HG03139 (cell line): ENCODE data around the gene OR51B2.
"Not testable (repeated sequence)": the region's sequence is repeated elsewhere in the genome, so short reads cannot be mapped to it uniquely, and the experiment has no call there.

Experiments used
- ATAC-seq: cut with Tn5 transposase; IDR thresholded peaks from one replicate; pipeline ENCODE4 v1.9.1; 2021; ENCODE audit not compliant: unreplicated experiment

Gene OR51B2

DNA sequence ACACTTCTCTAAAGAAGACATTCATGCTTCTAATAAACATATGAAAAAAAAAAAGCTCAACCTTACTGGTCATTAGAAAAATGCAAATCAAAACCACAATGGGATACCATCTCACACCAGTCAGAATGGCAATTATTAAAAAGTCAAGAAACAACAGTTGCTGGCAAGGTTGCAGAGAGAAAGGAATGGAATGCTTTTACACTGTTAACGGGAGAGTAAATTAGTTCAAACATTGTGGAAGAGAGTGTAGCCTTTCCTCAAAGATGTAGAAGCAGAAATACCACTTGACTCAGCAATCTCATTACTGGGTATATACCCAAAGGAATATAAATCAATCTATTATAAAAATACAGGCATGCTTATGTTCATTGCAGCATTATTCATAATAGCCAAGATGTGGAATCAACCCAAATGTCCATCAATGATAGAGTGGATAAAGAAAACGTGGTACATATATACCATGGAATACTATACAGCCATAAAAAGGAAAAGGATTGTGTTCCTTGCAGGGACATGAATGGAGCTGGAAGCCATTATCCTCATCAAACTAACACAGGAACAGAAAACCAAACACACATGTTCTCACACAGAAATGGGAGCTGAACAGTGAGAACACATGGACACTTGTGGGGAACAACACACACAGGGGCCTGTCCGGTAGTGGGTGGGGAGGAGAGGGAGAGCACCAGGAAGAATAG lies 10.6 kb downstream of the OR51B2 start:
- ATAC-seq, result not testable (repeated sequence)

DNA sequence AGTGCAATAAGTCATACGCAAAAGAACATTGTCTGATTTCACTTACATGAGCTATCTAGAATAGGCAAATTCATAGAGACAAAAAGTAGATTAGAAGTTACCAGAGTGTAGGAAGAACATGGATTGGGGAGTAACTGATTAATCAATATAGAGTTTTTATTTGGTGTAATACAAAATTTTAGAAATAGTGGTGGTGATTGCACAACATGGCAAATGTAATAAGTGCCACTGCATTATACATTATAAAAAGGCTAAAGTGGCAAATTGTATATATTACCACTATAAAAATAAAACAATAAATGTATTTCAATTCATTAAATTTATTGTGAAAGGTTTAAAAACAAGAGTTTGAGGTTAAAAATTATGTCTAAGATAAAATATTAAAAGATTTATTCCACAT lies 13.7 kb downstream of the OR51B2 start:
- no peak for ATAC-seq

DNA sequence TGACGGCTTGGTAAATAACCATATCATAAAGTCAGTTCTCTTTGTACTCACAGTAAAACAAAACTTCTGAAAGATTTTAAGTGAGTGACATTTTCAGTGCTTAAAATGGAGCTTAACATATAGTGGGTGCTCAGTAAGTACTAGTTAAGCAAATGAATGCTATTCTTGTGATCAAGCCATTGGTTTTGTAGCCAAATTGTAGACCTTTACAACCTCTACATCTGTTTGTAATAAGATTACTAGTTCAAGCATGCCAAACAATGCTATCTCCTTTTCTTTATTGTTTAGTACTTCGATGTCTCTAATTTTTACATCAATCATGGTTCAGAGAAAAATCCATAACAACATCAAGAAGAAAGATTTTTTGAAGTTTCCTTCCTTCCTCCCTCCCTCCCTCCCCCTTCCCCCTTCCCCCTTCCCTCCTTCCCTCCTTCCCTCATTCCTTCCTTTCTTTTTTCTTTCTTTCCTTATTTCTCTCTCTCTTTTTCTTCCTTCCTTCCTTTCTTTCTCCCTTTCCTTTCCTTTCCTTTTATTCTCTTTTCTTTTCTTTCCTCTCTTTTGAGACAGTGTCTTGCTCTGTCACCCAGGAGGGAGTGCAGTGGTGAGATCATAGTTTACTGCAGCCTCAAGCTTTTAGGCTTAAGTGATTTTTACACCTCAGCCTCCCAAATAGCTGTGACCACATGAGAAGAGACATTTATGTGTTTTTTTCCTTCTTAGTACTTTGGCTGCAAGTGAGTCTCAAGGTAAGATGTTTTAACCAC lies 16.7 kb downstream of the OR51B2 start:
- ATAC-seq, result no peak

DNA sequence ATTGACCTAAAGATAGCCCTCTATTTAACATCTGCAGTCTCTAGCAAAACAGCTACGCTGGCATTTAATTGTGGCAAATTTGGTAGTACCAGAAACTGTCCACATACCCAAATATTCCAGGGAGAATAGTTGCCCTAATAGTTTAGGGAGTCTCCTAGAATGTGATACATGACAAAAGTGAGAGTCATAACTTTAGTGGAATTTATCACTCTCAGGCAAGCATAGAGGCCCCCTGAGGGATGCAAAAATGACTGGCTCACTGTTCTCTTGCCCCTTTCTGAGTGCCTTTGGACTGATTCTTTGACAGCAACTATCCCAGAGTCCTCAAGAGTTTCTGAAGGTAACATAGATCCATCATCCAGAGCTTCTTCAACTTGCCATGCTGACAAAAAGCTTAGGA lies 20.1 kb downstream of the OR51B2 start:
- no peak for ATAC-seq

DNA sequence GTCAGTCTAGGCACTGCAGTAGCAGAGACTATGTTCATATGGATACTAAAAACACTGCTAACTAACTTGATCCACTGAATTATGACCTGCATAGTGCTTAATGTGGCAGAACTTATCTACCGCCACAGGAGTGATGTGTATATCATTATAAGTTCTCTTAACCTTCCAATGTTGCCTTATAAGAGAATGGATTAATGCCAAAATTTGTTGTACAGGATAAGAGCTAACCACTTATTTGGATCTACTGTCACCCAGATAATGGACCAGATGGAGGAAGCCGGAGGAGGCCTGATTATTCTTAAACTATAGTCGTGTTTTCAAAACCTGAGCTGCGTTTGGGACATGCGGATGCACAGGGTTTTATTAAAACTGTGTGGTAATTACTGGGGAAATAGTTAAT lies 20.5 kb downstream of the OR51B2 start:
- ATAC-seq, result no peak

DNA sequence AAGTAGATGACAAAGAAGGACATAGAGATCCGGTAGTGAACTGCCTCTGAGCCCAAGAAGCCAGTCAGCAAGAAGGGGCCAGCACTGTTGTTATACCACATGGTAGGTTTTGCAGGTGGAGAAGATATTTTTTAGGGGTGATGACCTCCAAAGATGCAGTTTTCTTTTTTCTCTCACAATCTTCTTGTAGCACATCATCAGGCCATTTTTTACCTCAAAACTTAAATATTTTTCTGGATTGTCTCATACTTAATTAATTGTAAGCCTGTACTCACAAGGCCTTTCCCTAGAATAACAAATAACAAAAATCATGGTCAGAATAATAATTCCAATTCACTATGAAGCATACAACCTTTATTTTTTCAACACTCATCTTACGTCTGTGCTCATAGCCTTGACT lies 22.3 kb downstream of the OR51B2 start, which contains the start of gene OR51B4:
OR51B4 (minus strand) TSS at position 101 of the 400 bp plus-strand sequence; CDS start at position 101, 0 bp downstream.
- no peak for ATAC-seq

DNA sequence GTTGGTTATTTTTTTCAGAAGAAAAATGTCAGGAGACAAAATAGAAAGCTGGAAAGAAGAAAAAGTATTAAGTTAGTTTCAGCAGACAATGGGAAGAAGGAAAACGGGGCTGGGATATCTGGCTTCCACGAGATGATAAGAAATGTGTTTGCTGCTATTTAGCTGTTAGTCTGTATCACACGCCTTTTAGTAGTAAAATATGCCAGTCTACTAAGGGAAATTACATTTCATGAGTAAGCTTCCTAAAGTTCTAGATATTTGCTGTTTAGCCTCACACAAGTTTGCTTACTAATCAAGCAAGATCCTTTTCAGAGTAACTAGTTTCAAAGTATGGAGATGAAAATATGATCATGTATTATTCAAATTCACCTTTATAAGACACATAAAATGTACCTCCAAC lies 23.8 kb downstream of the OR51B2 start:
- no peak for ATAC-seq

- no peak for ATAC-seq
These were observed 25.6 kb downstream of the OR51B2 start for GRCh38 chr11:5298451-5298850.

- no peak for ATAC-seq
These were observed 26.3 kb downstream of the OR51B2 start for GRCh38 chr11:5297721-5298323.

DNA sequence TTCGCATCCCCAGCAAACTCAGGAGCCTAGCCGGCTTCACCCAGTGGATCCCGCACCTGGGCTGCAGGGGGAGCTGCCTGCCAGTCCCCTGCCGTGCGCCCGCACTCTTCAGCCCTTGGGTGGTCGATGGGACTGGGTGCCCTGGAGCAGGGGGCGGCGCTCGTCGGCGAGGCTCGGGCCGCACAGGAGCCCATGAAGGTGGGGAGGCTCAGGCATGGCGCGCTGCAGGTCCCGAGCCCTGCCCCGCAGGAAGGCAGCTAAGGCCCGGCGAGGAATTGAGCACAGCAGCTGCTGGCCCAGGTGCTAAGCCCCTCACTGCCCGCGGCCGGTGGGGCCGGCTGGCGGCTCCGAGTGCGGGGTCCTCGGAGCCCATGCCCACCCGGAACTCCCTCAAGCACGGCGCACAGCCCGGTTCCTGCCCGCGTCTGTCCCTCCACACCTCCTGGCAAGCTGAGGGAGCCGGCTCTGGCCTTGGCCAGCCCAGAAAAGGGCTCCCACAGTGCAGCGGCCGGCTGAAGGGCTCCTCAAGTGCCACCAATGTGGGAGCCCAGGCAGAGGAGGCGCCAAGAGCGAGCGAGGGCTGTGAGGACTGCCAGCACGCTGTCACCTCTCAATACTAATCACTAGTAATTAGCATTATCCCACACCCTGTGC lies 29.6 kb downstream of the OR51B2 start:
- ATAC-seq, result not testable (repeated sequence)

DNA sequence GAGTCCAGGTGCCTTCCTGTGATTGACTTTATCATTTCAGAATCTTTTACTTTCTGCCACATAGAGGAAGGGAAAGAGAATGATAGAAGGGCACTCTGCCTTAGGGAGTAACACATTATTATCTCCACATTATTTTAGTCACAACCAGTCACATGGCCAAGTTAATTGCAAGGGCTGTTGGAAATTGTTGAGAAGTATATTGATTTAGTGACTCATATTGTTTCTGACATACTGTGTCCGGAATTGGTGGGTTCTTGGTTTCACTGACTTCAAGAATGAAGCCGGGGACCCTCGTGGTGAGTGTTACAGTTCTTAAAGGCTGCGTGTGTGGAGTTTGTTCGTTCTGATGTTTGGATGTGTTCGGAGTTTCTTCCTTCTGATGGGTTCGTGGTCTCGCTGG lies 31.1 kb downstream of the OR51B2 start:
- ATAC-seq, result no peak

GRCh38 chr11:5291207-5291838 lies 32.8 kb downstream of the OR51B2 start:
- peak; percentile 95 for ATAC-seq

DNA sequence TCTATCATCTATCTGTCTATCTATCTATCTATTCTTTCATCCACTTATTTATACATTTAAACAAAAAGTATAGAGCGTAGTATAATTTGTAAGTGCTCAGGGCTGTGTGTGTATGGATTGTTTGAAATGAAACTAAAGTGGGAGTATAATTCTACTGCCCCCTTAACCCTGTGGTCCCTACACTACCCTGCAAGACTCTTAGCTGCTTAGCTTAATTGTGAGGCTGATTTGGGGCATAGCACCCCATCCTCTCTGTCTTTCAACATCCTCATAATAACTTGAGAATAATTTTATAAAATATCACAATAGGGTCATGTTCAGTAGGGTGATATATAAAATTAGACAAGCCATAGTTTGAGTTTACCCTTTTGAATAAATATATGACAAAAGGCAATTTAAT lies 34.0 kb downstream of the OR51B2 start:
- no peak for ATAC-seq

GRCh38 chr11:5289696-5290095 lies 34.4 kb downstream of the OR51B2 start:
- ATAC-seq, result no peak

GRCh38 chr11:5288906-5289550 lies 35.1 kb downstream of the OR51B2 start:
- no peak for ATAC-seq

DNA sequence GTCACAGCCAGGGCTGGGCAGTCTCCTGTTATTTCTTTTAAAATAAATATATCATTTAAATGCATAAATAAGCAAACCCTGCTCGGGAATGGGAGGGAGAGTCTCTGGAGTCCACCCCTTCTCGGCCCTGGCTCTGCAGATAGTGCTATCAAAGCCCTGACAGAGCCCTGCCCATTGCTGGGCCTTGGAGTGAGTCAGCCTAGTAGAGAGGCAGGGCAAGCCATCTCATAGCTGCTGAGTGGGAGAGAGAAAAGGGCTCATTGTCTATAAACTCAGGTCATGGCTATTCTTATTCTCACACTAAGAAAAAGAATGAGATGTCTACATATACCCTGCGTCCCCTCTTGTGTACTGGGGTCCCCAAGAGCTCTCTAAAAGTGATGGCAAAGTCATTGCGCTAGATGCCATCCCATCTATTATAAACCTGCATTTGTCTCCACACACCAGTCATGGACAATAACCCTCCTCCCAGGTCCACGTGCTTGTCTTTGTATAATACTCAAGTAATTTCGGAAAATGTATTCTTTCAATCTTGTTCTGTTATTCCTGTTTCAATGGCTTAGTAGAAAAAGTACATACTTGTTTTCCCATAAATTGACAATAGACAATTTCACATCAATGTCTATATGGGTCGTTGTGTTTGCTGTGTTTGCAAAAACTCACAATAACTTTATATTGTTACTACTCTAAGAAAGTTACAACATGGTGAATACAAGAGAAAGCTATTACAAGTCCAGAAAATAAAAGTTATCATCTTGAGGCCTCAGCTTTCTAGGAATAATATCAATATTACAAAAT lies 35.8 kb downstream of the OR51B2 start:
- no peak for ATAC-seq

DNA sequence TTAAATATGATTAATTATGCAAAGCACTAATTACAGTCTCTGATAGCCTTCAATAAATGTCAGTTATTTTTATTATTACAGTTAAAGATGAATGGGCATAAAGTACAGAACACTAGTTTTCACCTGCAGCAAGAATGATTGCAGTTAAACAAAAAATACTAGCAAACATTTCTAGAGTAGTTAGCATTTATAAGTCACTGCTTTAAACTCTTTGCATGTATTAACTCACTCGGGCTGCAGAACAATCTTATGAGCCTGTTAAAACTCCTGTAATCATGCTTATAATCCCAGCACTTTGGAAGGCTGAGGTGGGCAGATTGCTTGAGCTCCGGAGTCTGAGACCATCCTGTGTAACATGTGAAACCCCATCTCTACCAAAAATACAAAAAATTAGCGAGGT lies 37.2 kb downstream of the OR51B2 start:
- no peak for ATAC-seq

- ATAC-seq, result no peak
These were observed 37.7 kb downstream of the OR51B2 start for GRCh38 chr11:5286351-5286750.

DNA sequence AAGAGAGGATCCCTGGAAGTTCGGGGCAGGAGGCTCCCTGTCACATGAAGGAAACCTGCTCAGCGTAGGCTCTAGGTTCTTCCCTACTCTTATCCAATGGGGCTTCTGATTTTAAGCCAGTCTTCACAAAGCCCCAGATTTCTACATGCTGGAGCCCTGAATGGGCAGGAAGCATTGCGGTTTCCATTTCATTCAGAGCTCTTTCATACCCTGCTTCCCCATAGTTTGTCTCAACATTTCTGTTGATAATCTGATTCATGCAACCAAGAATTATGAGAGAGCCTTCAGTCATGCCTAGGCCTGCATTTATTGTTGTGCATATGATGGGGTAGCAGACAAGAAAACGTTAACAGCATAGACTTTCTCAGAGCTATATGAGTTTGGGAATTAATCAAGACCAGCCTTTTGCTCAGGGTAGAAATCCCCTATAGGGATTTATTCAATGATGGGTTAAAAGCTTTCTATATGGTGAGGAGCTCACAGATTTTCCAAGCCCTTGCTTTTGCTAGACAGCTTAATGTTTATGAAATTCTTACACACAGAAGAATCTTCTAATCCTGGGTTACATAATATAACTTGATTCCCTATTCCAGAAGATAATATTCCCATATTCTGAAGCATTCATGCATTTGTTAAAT lies 38.3 kb downstream of the OR51B2 start:
- no peak for ATAC-seq
